CD4-positive, alpha-beta T cell treated with Interleukin-17A for 1 hour (primary cell): Measurements from ENCODE around the gene PPP2R1B.
"Not testable (repeated sequence)": the region's sequence is repeated elsewhere in the genome, so short reads cannot be mapped to it uniquely, and the experiment has no call there.

Source experiments
- DNase-seq: peaks from one replicate; pipeline ENCODE4 v3.0.0-alpha.2; 2020

Gene PPP2R1B

DNA sequence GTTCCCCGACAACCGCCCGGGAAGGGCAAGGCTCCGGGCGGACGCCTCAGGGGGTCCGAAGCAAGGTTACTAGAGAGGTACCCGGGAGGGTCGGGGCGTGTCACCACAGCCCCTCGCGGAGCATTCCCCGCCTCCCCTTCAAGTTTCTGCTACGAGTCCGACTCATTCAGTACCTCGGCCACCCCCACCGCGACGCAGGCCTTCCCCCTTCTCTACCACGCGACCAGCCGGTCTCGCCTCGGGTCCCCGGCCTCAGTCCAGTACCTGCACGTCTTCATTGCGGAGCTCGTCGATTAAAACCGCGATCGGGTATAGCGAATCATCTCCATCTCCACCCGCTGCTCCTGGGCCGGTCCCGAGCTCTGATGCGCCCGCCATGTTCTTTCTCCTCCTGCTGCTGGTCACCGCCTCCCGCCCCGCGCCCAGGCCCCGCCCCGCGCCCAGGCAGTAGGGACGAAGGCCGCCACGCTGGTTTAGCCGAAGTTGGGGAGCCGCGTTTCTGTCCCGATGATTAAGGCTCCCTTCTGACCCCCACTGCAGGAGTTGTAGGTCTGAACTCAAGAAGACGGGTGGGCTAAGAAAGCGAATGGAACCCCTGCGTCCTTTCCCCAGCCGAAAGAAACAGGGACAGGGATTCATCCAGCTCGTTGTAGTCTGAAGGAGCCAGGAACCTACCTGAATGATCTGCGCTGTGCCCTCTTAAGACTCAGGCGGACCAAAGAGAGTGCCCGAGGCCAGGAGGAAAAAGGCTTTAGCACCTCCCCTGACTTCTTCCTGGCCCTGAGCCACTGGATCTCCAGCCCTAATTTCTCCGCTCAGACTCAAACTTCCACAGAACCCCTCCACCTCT is at the start of gene PPP2R1B:
Gene PPP2R1B (minus strand): TSS at position 406 of the 850 bp plus-strand sequence. CDS start 28 bp downstream, at position 378.
- peak; percentile 73 for DNase-seq

DNA sequence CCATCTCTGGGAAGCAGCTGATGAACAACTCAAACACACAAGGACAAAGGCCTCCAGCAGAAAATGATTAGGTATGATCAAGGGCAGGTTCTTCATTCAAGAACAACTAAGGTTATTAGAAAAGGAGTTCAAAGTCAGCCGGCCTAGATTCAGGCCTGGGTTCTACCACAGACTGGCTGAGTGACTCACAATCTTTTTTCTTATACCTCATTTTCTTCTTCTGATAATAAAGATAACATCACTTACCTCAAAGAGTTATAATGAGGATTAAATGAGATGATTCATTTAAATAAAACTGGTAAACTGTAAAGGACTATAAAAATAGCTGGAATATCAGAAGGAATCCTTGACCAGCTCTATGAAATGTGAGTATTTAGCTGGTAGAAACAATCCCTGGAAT is 49.3 kb upstream of the PPP2R1B start:
- DNase-seq: no peak

DNA sequence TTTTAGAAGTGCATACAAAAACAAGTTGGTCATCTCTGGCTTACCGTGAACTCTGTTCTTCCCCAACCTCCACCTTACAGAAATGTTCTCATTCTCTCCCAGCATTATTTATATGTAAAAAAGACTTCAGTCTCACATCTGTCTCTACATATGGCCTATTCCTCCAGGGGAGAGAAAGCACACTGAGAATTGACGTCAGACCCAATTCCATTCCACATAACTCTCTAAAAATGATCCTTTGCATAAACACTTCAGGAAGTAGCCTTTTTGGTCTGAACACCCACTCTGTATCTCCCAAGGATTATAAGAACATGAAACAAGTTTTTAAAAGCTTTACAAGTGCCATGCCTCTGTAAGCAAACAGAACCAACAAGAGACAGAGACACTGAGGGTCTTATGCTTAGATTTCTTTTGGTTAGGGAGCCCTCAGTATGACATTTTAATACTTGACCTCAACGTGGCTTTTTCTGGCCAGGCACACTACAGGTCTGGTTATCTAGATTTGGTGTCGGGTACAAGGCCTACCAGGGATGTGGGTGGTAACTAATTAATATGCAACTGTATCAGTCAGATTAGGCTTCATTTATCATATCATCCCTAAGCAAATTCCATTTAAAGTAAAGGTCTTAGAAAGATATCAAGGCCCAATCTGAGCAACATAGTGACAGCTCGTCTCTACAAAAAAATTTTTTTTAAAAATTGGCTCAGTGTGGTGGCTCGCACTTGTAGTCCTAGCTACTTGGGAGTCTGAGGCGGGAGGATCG is 48.5 kb upstream of the PPP2R1B start:
- no peak for DNase-seq

DNA sequence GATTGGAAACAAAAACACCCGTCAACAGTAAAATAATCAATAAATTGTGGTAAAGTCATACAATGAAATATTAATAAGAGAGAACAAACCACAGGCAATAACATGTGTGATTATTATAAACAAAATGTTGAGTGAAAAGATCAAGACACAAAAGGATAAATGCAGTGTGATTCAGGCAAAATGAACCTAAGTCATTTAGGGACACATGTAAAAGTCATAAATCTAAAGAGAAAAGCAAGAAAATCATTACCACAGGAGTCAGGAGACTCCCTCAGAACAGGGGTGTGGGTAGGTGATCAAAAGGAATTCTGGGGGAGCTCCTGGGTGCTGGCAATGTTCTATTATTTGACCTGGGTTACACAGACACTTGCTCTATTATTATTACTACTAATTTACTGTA is 47.9 kb upstream of the PPP2R1B start:
- DNase-seq: no peak

DNA sequence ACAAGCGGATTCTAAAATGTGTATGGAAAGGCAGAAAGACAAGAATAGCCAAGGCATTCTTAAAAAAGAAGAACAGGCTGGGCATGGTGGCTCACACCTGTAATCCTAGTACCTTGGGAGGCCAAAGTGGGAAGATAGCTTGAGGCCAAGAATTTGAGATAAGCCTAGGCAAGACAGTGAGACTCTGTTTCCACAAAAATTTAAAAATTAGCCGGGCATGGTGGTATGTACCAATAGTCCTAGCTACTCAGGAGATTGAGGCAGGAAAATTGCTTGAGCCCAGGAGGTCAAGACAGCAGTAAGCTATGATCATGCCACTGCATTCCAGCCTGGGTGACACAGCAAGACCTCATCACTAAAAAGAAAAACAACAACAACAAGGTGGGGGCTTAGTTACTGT is 46.0 kb upstream of the PPP2R1B start:
- DNase-seq: no peak

DNA sequence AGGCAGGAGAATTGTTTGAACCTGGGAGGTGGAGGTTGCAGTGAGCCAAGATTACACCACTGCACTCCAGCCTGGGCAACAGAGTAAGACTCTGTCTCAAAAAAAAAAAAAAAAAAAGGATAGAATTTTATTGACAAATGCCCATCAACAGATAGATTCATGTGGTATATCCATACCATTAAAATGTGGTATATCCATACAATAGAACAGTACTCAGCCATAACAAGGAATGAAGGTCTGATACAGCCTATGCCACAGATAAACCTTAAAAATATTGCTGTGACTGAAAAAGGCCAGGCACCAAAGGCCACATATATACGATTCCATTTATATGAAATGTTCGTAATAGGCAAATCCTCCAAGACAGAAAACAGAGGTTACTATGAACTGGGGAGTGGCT is 45.3 kb upstream of the PPP2R1B start:
- DNase-seq: no peak

DNA sequence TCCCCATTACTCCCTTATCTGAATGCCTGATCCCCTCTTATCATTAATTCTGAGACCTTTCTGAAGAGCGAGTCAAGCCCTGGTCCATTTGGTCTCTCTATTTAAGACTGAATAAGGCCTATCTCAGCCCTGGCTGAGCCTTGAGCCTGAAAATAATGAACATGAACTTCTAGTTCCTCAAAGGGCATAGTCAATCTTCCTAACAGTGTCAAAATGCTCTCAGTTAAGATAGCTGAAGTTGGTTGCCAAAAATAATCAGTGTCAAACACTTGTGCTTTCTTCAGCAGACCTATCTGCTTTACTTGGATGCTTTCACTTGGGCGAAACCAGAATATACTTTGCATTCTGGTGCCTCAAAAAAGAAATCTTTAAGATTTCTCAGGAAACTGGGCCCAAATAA is 42.6 kb upstream of the PPP2R1B start:
- no peak for DNase-seq

DNA sequence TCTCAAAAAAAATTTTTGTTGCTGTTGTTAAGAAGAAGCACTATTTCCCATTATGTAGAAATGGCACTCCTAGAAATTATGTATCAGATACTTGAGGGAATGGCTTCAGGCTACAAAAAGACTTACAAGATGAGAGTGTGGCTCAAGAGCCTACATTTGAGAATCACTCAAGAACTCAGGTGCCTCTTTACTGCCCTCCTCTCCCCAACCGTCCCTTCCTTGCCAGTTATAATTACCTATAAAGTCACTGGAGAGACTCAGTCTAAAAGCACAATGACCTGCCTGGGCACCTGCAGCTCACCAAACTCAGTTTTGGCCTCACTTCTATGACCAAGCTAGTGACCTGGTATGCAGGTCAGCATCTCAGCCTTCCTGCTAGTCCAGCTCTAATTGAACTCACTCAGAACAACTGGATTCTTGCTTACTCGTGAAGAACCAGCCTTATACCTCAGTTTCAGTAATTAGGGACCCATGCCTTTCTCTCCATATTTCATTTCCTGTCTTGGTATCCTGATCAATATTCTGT is 41.9 kb upstream of the PPP2R1B start:
- DNase-seq: no peak

DNA sequence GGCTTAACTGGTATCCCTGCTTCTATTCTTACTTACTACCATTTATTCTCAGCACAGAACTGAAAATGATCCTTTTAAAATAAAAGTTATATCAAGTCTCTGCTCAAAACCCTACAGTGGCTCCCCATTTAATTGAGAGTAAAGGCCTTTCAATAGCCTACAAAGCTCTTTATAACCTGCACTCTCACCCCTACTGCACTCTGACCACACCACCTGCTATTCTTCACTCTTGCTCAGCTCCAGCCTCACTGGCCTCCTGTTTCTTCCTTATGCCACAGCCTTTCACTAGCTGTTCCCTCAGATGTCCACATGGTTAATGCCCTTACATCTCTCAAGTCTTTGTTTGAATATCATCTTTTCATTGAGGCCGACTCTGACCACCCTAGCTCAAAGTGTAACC is 40.9 kb upstream of the PPP2R1B start:
- DNase-seq: no peak

DNA sequence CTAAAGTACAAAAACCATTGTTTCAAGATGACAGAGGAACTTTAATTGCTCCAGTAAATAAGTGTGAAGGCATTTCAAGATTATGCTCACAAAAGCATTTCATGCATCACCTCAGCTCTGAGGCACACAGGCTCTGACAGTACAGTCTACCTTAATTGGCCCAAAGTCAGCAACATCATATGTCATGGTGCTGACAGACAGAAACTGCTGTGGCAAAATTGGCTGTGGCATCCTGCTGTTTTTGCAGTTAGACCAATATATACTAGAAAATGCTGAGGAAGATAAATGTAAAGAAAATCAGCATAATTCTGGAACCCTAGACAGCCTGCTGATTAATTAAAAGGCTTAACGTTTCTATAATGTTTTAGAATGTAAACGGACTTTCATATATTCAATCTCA is 34.9 kb upstream of the PPP2R1B start:
- no peak for DNase-seq

DNA sequence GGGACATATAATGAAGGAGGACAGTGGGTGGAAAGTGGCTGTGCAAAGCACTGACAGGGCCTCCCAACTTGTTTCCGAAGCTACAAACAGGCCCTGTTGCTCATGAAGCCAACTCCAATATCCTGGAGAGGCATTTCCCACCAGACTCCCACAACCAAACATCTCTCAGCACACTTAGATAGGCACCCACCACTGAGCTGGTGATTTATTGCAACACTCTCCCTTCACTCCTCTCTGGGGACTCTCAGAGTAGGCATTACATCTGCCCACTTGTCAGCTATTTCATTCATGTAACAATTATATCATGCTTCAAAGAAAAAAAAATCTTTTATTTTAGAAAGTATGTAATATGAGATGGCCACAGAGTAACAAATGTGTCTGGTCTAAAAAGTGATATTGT is 32.1 kb upstream of the PPP2R1B start:
- no peak for DNase-seq

DNA sequence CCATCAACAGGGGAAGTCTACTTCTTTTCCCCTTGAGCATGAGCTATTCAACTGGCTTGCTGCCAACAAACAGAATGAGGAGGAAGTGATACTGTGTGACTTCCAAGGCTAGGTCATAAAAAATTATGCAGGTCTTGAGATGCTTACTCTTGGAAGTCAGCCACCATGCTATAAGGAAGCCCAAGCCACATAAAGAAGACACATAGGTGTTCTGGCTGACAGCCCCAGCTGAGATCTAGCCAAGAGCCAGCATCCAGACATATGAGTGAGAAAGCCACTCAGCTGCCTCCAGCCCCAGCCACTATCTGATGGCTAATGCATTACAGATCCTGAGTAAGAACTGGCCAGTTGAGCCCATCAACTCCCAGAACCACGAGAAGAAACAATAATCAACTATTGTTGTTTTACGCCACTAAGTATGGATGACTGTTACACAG is 31.0 kb upstream of the PPP2R1B start:
- no peak for DNase-seq

DNA sequence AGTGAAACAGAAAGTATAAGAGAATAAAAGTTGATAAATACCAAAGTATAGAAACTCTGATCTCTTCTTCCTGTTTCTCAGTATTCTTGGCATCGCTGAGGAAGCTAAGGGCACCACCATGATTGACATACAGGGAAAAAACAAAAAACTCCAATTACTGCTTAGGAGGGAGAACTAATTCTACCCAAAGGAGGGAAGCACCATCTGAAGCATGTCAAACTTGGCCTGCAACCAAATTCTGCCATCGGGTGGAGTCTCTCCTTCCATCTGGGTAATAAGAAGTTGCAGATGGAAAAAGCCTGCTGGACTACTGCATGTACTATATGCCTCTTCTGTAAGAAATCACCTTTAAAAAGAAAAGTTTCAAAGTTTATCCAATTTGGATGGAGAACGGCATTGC is 30.5 kb upstream of the PPP2R1B start:
- no peak for DNase-seq

DNA sequence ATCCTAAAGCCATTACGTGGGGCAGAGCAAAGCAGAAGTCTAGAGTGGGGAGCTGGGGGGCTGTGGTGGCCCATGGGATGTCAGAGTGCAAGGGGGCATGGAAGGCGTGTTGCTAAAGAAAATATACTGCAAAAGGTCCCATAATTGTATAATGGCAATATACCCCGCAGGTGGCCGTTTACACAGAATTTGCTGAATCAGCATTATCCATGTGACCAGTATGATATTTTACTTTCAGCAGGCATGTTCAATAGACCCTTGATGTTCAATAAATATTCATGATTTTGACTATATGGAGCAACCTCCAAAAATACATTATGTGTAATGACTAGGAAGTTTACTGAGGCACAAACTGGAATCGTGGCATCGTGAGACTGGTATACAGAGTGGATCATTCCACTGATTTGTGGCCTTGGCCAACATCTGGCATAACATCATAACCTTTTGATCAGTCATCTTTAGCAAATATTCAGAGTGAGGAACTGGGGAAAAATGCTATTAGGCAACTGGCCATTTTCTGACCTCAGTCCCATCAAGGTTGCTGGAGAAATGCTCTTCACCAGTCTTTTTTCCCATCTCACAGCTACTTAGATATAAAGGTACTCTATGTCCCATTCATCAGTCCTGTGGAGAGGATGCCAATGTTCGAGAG is 29.3 kb upstream of the PPP2R1B start:
- DNase-seq: no peak

DNA sequence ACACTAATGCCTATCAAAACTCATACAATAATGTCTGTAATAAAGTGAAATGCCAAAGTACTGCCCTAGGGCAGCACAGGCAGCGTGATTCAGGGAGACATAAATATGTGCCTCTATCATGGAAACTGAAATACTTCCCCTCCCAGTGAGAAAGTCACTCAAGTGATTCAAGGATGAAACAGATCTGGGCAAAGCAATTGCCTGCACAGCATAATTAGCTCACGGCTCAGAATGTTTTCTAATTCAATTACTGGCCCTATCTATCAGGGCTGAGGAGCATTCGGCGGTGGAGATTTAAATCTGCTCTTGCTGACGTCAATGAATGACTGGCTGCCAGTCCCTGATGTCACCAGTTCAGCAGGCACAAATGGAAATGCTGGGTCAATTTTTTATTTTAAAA is 27.7 kb upstream of the PPP2R1B start:
- no peak for DNase-seq

DNA sequence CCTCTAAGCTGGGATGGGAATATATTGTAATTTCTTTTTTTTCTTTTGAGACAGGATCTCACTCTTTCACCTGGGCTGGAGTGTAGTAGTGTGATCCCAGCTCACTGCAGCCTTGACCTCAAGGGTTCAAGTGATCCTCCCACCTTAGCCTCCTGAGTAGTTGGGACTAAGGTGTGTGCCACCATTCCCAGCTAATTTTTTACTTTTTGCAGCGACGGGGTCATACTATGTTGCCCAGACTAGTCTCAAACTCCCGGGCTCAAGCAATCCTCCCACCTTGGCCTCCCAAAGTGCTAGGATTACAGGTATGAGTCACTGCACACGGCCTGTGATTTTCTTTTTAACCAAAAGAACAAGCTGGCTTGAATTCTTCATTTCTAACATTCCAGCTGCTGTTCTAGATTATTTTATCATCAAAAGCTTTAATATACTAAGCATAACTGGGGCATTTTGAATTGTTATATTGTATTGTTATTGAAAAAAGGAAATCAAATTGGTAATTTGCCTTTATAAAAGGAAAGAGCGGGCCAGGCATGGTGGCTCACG is 26.8 kb upstream of the PPP2R1B start:
- DNase-seq: no peak

DNA sequence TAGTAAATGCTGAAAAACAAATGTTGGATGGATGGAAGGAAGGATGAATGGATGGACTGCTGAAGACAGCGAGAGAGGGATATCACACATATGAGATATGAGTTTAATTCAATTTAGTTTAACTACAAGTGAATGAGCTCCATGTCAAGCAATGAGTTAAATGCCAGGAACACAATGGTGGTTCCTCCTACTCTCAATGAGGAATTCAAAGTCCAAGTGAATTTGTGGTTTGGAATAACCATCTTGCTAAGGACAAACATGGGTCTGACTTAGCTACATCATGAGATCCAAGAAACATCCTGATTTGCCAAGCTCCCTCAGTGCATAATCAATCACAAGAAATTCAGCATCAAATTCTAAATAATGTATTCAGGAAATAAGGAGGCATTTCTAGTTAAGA is 26.1 kb upstream of the PPP2R1B start:
- DNase-seq: no peak

DNA sequence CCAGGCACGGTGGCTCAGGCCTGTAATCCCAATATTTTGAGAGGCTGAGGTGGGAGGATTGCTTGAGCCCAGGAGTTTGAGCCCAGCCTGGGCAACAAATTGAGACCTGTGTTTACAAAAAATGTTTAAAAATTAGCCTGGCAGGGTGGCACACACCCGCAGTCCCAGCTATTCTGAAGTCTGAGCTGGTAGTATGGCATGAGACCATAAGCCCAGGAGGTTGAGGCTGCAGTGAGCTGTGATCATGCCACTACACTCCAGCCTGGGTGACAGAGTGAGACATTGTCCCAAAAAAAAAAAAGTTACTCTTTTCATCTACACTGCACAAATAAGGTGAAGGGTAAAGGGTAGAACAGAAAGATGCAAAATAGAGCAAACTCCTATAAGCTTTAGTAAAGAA is 22.3 kb upstream of the PPP2R1B start:
- DNase-seq: no peak

DNA sequence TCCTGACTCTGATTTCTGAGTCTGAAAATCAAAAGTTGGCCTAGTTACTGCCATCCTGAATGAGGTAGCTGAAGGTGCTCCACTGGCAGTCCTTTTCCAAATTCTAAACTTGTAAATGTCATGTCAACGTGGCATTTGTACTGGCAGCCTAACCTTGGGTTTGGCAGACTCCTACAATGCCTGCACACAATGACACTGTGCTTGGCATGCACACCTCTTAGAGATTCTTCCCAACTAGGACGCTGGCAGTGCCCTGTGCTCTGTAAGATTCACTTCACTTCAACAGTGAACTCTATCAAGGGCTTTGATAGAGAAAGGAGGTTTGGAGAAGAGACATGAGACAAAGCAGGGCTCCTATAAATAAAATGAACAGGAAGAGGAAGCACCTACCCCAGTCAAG is 21.9 kb upstream of the PPP2R1B start:
- no peak for DNase-seq

DNA sequence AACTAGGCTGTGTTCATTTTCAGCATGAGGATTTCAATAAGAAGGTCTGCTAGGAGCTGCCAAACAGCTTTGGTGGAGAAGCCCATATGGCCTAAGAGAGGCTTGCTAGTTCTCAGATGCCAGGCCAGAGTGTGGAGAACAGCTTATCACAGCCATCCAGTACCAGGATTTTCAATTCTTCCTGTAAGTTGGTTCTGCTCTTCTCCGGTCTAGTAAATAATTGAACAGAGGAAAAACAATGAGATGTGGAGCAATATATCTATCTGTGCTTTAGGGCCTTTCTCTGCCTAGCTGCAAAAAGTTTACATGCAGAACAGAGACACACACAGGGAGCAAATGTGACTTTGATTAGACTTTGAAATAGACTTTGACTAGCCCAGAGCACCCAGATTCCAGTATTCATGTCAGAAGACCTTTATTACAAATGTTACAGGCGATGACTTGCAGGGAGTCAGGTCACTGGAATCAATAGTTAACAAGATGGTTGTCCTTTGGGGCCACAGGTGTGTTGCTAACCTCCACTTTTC is 19.8 kb upstream of the PPP2R1B start:
- no peak for DNase-seq

DNA sequence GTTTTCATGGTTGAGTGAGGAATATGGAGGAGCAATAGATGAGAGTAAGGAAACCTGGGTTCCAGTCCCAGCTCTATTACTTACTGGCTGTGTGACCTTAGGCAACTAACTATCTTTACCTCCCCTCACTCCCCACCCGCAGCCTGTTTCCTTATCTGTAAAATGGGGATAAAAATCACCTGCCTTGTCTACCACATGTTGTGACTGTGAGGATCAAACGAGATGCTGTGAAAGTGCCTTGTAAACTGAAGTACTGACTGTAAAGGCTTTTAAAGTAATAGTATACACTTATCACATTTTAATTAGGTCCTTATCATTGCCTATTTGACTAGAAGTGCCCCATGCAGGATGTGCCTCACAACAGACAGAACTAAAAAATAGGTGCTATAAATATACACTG is 18.9 kb upstream of the PPP2R1B start:
- no peak for DNase-seq

DNA sequence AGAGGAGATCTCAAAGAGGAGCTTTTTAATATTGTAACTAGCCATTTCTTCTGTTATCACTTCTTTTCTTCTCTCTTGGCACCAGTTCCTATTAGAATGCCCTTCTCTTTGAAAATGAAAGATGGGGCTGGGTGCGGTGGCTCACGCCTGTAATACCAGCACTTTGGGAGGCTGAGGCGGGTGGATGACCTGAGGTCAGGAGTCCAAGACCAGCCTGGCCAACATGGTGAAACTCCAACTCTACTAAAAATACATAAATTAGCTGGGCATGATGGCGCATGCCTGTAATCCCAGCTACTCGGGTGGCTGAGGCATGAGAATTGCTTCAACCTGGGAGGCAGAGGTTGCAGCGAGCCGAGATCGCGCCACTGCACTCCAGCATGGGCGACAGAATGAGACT is 18.1 kb upstream of the PPP2R1B start:
- DNase-seq: not testable (repeated sequence)
